Kidney glomerular epithelial cell (primary cell): ENCODE results near the gene AQP7.
"Not testable (repeated sequence)": the region's sequence is repeated elsewhere in the genome, so short reads cannot be mapped to it uniquely, and the experiment has no call there.

ENCODE experiments used
- DNase-seq: peaks from one replicate; lab custom pipeline; 2025; lab: John Stamatoyannopoulos, UW

The AQP7 gene

GRCh38 chr9:33433871-33434270, 31.5 kb upstream of the AQP7 start:
- no peak for DNase-seq

DNA sequence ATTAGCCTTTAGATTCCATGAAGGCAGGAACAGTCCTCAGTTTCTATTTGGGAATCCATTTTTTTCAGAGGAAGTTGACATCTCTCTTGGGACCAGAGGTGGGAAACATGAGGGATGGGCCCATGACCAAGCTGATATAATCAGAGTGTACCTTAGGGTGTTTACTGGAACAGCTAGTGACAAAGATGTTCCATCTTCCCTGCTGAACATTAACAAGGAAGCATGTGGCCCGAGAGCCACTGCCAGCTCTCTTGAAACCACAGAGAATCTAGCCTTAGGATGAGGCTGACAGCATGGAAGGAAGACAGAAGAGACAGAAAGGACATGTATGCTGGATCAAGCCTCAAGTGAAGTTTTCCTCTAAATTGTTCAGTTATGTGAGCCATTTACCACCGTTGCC, 29.1 kb upstream of the AQP7 start:
- DNase-seq = no peak

DNA sequence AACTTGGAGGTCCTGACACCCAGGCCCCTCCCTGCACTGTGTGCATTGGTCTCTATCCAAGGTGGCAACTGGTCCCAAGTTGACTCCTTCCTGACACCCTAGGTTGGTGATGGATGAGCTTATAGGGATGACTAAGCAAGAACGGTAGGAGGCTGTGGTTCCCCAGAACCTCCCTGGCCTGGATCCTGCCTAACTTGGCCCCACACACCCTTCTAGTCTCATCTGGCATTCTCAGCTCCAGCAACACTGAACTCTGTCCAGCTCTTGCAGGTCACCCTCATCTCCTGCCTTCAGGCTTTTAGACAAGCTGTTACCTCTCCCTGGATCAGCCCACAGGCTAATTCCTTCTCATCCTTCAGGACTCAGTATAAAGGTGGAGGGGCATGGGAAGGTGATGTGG, 28.6 kb upstream of the AQP7 start:
- no peak for DNase-seq

DNA sequence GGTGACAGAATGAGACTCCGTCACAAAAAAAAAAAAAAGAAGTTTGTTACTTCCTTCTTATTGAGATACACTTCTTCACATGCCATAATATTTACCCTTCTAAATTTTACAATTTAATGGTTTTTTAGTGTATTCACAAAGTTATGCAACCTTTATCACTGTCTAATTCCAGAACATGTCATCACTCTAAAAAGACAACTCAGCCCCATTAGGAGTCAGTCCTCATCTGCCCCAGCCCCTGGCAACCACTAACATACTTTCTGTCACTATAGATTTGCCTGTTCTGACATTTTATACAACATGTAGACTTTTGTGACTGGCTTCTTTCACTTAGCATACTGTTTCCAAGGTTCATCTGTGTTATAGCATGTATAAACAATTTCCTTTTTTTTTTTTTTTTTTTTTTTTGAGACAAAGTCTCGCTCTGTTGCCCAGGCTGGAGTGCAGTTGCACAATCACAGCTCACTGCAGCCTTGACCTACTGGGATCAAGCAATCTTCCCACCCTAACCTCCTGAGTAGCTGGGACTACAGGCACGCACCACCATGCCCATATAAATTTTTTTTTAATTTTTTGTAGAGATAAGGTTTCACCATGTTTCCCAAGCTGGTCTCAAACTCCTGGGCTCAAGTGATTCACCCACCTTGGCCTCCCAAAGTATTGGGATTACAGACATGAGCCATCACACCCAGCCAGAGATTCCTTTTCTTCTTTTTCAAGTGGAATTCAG, 27.1 kb upstream of the AQP7 start:
- no peak for DNase-seq

GRCh38 chr9:33426843-33427293, 24.5 kb upstream of the AQP7 start:
- DNase-seq = no peak

GRCh38 chr9:33425128-33425533, 22.8 kb upstream of the AQP7 start:
- DNase-seq = no peak

DNA sequence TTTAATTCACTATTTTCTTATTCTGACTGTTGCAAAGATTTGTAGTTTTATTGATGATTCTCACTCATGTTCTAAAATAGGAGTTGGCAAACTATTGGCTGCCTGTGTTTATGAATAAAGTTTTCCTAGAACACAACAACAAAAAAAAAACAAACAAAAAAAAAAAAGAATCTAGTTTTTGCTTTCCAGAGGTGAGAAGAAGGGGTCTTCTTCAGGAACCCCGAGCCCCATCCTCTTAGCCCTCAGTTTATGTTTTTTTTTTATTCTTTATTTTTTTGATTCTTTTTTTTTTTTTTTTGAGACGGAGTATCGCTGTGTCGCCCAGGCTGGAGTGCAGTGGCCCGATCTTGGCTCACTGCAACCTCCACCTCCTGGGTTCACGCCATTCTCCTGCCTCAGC, 22.1 kb upstream of the AQP7 start:
- not testable (repeated sequence) for DNase-seq

GRCh38 chr9:33424043-33424442, 21.7 kb upstream of the AQP7 start:
- DNase-seq = not testable (repeated sequence)

GRCh38 chr9:33419708-33420303, 17.4 kb upstream of the AQP7 start:
- DNase-seq = no peak

DNA sequence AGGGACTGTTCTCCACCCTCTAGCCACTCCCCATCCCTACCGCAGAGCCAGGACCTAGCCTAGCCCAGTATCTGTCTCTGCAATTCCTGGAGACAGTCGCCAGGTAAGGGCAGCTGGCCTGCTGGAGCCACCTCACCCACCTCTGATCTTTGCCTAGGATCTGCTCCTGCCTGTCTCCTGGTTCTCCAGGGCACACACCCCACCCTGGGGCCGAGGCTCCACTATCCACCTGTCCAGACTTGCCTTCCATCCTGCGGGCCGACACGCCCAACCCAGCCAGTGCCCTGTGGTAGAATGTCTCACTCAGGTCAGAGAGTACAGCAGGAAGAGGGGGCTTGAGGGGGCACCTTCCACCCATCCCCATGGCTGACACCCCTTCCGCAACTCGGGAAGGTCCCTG, 15.7 kb upstream of the AQP7 start:
- DNase-seq = no peak

DNA sequence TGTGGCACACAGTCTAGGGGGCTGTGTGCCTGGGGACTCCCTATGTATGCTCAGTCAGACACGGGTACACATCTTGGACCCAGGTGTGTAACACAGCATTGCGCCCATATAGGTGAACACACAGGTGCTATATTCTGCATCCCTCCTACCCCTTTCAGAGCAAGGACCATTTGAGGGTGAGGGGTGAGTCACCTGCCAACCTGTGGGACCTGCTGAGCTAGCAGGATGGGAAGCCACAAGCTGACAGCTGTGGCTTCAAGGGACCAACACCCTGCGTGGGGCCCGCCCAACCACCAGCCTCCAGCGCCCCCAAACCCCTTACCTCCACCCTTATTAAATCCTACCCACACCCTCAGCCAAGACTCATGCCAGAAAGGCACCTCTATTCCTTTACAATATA, 14.6 kb upstream of the AQP7 start:
- DNase-seq = no peak

GRCh38 chr9:33415501-33416038, 13.2 kb upstream of the AQP7 start:
- DNase-seq = peak; percentile 21

DNA sequence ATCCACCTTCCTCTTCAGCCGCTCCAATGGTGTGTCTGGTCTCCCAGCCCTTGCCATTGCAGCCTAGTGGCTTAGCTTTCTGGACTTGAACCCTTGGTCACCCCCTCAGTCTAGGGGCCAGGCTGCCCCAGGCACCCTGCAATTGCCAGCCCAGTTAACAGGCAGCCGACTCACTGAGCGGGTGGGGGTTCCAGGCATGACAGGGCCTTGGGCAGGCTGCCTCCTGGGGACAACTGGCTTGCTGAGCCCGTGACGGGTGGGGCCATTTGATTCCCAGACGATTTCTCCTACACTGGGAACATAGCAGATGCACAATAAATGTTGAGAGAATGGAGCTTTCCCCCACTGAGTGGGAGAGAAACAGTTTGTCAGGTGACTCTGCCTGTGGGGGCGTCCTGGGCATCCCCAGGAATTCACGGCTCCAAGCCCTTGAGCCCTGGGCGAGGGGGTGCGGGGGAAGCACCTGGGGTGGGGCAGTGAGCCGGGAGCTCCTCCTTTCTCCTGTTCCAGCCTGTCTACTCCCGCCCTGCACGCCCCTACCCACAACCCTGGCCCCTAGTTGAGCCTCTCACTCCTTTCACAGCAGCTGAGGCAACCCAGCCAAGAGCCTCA, 12.6 kb upstream of the AQP7 start:
- no peak for DNase-seq

DNA sequence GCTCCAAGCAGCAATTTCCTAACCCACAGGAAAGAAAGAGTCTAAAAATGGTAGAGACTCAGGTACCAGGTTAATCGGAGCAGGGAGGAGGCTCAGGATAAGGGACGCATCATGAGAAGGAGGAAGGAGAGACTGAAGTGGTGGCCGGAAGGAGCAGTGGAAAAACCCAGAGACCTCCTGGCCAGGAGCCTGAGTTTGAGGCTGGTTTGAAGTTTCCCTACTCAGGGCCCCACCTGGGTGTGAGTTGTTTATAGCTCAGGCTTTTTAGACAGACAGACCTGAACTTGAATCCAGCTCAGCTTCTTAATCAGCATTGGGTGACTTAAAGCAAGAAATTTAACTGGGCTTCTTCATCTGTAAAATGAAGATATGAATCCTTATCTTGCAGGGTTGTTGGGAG, 11.9 kb upstream of the AQP7 start:
- no peak for DNase-seq

- no peak for DNase-seq
These were observed 5.7 kb upstream of the AQP7 start for GRCh38 chr9:33408087-33408486.

DNA sequence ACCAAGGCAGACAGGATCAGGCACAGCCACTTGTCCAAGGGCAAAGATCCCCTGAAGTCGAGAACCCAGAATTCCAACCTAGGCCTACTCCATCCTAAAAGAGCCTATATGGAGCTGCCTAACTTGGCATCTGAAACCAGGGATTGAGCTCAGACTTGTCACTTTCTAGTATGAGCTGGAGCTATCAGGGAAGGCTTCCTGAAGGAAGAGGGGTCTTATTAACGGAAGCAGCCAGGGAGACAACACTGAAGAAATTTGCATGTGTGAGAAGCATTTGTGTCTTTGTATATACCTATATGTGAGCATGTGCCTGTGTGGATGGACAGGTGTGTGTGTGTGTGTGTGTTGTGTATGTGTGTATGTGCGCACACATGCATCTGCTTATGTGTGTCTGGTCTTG, 4.7 kb upstream of the AQP7 start:
- no peak for DNase-seq

- DNase-seq = no peak
These were observed 2.5 kb upstream of the AQP7 start for GRCh38 chr9:33404788-33405362.

- no peak for DNase-seq
These were observed 1.8 kb upstream of the AQP7 start for GRCh38 chr9:33403941-33404787.

- DNase-seq = not testable (repeated sequence)
These were observed 559 bp downstream of the AQP7 start for GRCh38 chr9:33401809-33402208.

DNA sequence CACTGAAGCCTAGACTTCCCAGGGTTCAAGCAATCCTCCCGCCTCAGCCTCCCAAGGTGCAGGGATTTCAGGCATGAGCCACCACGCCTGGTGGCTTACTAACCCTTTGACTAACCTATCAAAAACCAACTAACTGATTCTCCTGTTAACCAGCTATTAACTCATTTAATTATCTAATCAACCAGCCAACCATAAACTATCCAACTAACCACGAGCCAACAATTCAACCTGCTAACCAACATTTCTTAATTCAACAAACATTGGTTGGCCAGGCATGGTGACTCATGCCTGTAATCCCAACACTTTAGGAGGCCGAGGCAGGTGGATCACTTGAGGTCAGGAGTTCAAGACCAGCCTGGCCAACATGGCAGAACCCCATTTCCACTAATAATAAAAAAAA, 3.3 kb downstream of the AQP7 start:
- not testable (repeated sequence) for DNase-seq

- not testable (repeated sequence) for DNase-seq
These were observed 4.6 kb downstream of the AQP7 start for GRCh38 chr9:33397801-33398200.
